HCT116 (cell line): ENCODE measurements around the gene CNN3.

Experiments used
- RAD21 ChIP-seq: IDR thresholded peaks from 2 replicates; pipeline ENCODE4 v1.6.1; 2012; ENCODE audit warnings: low read depth, mild to moderate bottlenecking
- YY1 ChIP-seq: IDR thresholded peaks from 2 replicates; pipeline ENCODE4 v1.6.1; 2011; ENCODE audit warnings: low read length, low read depth, moderate library complexity, mild to moderate bottlenecking; ENCODE audit not compliant: insufficient replicate concordance; ENCODE audit errors: extremely low read depth
- TF ChIP-seq, protein P1 (sequence below): IDR thresholded peaks from 2 replicates; pipeline ENCODE4 v1.6.1; 2012

DNA sequence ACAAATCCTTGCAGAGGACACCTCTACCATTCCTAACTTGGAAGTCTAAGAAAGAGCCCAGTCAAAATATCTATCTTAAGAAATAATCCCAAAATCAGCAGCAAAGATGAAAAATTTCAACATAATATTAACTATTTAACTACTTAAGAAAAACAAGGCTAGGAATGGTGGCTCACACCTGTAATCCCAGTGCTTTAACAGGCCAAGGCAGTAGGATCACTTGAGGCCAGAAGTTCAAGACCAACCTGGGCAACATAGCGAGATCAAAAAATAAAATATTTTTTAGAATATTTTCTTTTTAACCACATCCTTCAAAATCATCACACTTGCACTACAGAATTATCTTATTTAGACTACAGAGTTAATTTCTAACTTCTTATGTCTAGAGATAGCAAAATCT lies 4.9 kb downstream of the CNN3 start:
- TF ChIP-seq RAD21 (no peak), YY1 (no peak)
- TF ChIP-seq, protein P1, sequence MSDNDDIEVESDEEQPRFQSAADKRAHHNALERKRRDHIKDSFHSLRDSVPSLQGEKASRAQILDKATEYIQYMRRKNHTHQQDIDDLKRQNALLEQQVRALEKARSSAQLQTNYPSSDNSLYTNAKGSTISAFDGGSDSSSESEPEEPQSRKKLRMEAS = no peak
